ENCODE measurements around the gene TLE3.

DNA sequence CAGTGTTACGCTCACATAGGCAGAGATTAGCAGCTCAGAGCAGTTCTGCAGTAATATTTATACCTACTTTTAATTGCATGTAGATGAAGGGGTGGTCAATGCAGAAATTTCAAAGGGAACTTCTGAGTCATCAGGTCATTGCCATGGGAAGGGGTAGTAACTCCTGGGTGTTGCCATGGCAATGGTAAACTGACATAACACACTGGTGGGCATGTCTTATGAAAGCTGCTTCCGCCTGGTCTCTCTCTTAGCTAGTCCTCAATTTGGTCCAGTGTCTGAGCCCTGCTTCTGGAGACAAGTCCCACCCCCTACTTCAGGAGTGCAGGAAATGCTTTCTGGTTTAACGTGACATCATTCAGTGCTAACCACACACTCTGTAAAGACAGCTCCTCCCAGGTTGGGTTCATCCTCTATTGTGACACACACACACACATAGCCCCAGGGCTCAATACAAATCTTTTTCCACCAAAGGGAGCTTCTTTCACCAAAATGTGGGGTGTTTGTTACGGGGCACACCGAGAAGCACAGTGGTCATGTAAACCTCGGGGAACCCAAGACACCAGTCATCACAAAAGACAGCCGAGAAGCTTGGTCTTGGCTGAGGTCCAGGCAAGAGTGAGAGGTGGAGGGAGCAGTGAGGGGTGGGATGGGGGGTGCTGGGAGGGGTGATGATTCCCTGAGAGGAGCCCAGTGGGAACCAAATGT lies 74.5 kb downstream of the TLE3 start:
- TF ChIP-seq, protein P1, sequence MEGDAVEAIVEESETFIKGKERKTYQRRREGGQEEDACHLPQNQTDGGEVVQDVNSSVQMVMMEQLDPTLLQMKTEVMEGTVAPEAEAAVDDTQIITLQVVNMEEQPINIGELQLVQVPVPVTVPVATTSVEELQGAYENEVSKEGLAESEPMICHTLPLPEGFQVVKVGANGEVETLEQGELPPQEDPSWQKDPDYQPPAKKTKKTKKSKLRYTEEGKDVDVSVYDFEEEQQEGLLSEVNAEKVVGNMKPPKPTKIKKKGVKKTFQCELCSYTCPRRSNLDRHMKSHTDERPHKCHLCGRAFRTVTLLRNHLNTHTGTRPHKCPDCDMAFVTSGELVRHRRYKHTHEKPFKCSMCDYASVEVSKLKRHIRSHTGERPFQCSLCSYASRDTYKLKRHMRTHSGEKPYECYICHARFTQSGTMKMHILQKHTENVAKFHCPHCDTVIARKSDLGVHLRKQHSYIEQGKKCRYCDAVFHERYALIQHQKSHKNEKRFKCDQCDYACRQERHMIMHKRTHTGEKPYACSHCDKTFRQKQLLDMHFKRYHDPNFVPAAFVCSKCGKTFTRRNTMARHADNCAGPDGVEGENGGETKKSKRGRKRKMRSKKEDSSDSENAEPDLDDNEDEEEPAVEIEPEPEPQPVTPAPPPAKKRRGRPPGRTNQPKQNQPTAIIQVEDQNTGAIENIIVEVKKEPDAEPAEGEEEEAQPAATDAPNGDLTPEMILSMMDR (IDR thresholded peaks at IDR 0.05) = no peak
- TF ChIP-seq POLR2A (IDR thresholded peaks at IDR 0.05) = no peak

Data from body of pancreas (tissue), 4 donors.